NOMO-1 (cell line): Measurements from ENCODE around the gene ARHGAP22.

ENCODE experiments used
- DNase-seq, 2 experiments: peaks; one replicate each; lab custom pipeline; 2025; ENCODE audit not compliant: unreplicated experiment in 2 of 2; lab: John Stamatoyannopoulos, UW

ARHGAP22 gene

DNA sequence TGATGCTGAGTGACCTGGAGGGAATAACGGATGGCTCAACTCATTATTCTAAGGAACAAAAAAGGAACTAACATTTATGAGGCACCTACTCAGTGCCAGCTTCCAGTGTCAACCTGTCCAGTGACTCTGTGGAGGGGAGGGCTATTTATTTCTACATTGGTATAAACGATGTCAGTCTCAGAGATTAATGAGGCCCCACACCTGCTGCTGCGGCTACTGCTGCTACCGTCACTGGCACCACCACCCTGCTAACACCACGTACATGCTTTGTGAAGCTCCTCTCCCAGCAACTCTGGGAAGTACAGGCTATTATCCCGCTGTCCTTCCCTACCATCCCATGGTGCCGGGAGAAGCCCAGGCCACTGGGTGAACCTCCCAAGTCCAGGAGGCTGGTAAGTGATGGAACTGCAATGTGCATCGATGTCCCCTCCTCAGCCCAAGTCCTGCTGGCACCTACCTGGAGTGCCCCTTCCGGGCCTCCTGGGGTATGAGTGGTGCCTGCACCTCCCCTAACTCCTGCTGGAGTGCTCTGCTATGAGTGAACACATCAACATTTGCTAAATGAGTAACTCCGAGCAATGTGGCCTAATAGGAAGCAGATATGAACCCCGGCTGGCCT lies 101.5 kb downstream of the ARHGAP22 start:
- DNase-seq, result no peak

DNA sequence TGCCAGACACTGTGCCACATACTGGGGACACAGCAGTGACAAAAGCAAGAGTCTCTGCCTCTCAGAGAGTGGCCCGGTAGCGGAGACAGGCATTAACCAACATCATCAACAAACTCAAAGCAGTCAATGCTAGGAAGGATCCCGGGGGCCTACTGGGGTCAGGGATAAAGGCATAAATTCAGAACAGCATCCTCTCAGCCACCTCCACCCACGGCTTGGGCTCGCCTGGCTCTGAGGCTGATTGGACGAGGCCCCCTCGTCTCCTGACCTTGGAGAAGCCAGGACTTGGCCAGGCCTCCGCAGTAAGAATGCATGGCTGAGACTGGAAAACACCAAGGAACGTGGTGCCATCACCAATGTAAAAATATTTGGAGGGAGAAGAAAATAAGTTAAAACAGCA lies 102.1 kb downstream of the ARHGAP22 start:
- DNase-seq, result no peak

DNA sequence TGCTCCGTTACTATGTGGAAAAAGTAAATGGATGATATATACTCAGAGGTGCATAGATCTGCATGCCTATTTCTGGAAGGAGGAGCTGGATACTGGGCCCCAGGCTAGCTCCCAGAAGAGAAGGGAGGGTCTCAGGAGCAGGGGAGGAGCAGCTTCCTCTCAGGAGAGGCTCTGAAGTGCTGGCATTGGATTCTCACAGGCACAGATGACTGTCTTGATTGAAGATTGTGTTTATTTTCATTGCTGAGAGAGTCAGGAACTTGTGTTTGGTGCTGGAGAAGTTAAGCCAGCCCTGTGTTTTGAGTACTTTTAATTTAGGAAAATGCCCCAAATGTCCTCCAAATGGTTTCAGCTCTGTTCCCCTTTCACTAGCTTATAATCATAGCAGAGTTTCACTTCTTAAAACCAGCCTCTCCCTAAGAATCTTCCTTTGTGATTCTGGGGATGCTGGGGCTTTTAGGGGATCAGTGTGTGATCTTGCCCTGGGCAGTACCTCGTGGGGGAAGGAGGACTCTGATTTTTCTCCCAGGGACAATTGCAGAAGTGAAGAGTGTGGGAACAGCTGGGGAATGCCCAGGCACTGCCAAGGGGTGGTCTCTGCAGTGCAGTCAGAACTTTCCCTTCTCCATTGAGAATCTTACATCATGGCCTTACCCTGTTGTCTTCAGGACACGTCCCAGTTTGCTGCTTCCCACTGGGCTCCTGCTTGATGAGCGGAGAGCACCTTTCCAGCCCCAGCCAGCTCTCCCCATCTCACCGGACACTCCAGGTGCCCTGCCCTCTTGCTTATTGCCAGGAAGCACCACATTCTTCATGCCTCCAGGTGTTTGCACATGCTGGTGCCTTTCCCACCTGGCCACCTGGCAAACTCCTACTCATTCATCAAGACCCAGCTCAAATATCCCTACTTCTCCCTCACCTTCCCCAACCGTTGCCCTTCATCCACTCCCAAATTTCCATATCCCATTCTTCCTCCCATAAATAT lies 102.8 kb downstream of the ARHGAP22 start:
- DNase-seq, result peak; percentile 14 to 74

DNA sequence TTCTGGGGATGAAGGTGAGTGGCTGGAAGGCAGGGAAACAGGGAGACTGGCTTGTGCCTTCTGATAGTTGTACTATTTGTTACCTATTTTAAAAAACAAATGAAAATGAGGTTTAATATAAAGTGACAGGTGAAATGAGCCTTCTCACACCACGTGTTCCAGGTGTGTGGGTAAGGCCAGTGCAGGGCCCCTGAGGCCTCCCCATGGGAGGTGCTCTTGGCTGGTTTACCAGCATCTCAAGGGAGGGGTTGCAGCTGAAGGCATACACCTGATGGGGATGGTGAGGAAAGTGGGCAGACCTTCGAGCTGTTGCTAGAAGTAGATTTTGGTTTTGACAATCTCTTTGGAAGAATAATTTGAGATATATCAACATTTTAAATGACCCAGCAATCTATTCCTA lies 103.6 kb downstream of the ARHGAP22 start:
- DNase-seq, result no peak

GRCh38 chr10:48500771-48501170 lies 104.1 kb downstream of the ARHGAP22 start:
- no peak for DNase-seq

- no peak for DNase-seq
Observed at GRCh38 chr10:48498940-48499510, 105.8 kb downstream of the ARHGAP22 start.

GRCh38 chr10:48497780-48498770 lies 106.8 kb downstream of the ARHGAP22 start:
- DNase-seq, result no peak

- DNase-seq, result no peak
Observed at GRCh38 chr10:48496831-48497779, 107.8 kb downstream of the ARHGAP22 start.

DNA sequence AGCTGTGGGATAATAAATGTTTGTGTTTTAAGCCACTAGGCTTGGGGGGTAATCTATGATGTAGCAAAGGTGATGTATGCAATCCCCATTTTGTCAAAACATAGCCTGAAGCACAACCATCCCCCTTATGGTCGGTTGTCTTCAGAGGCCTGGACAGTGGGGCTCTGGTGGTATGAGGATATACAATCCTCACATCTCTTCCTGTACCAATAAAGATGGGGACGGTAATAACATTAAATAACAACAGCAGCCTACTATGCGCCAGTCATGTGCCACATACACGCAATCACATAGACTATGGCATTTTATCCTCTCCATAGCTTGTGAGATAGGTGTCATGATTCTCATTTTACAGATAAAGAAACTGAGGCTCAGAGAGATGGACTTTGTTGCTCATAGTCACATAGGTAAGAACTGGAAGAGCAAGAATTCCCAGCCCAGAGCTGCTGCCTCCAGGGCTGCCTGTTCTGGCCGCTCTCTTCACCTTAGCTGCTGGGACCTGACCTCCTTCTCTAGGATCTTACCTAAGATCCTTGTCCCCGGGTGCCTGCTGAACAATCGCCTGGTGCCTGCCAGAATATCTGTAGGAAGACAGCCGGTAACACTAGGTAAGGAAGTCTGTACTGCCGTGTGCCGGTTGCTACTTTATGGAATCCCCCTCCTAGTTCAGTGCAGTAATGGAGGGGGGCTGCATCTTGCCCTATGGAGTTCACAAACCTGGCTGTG lies 108.6 kb downstream of the ARHGAP22 start:
- DNase-seq, result no peak

GRCh38 chr10:48495282-48496045 lies 109.4 kb downstream of the ARHGAP22 start:
- DNase-seq, result no peak

GRCh38 chr10:48494611-48495010 lies 110.3 kb downstream of the ARHGAP22 start:
- no peak for DNase-seq

DNA sequence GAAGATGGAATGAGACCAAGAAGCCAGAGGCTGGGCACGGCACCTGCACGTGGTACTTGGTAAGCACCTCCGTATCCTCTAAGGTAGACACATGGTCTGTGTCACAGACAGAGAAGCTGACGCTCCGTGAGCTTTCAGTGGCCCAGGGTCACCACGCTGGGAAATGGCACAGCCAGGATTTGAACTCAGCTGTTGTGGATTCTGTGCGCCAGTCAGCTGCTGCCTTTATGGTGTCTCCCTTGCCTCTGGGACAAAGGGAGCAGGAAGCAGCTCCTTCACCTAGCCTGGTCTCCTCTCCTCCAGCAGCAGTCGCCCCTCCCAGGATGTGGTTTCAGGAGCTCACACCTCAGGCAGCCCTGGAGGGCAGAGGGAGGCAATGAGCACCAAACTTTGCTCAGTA lies 110.8 kb downstream of the ARHGAP22 start:
- no peak for DNase-seq

GRCh38 chr10:48493083-48493871 lies 111.6 kb downstream of the ARHGAP22 start:
- DNase-seq, result peak; percentile 52 to 62

DNA sequence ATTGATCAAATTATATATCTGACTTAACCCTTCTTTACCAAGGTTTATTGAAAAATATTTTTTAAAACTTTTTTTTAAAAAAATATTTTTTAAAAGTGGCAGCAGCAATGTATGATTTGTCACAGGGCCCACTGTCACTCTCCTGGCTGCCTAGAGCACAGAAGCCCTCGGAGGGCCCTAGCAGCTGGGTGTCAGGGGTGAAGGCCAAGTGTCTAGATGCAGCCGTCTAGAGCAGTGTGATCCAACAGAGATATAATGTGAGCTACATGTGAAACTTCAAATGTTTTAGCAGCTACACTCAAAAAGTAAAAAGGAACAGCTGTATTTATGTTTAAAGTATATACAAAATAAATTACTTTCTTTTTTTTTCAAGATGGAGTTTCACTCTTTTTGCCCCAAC lies 112.7 kb downstream of the ARHGAP22 start:
- DNase-seq, result no peak

- DNase-seq, result no peak
Observed at GRCh38 chr10:48491392-48492139, 113.3 kb downstream of the ARHGAP22 start.

DNA sequence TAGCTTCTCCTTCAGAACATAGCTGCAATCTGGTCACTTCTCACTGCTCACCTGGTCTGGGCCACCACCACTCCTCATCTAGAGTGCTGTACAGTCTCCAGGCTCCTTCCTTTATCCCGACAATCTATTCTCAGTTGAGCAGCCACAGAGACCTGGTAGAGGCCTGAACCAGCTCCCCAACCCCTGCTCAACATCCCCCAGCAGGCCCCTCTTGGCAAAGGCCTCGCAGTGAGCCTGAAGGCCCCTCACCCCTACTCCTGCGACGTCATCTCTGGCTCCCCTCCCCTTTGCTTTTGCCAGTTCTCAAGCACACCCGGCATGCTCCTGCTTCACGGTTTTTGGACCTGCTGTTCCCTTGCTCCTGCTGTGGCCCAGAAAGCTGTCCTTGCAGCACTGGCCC lies 113.9 kb downstream of the ARHGAP22 start:
- DNase-seq, result no peak

DNA sequence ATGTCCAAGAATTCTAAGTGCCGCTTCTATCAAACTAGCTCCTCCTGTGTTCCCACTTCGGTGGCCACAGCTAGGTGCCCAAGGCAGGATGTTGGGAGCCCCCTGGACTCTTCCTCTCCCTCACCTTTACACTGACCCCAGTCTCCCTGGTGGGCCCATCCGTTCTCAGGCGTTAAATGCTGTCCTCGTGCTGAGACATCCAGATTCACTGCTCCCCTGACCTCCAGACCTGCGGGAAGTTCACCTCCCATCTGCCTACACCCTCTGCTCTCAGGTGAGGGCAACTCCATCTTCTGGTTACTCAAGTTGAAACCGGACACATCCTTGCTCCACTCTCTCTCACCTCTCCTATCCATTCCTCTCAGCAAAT lies 114.3 kb downstream of the ARHGAP22 start:
- no peak for DNase-seq
